Caco-2 (cell line): Measurements from ENCODE around the gene CNTN5. TPM values are rescaled to one million over a fixed set of nuclear protein-coding genes. Genes with fewer than 3 reads are reported as not detected.

Experiments used
- BruUV-seq: library from RNA; stranded (reverse); fragments of 400-500 nt; replicated peaks from 2 replicates; lab custom pipeline; 2021; lab: Mats Ljungman, UMichigan
- CTCF ChIA-PET: fragments of 300-600 bp; sonication (Branson Sonifier 250); formaldehyde crosslinking; loops from one replicate; lab custom pipeline; 2022; ENCODE audit warnings: antibody characterized with exemption; lab: Charles Lee
- POLR2A ChIA-PET: fragments of 300-600 bp; sonication (Branson Sonifier 250); formaldehyde crosslinking; loops from one replicate; lab custom pipeline; 2022; ENCODE audit warnings: antibody characterized with exemption; lab: Charles Lee
- DNase-seq, 2 experiments: peaks; one replicate each; pipeline versions ENCODE4 v3.0.0 to v3.0.0-alpha.2; 2020 to 2022
- H3K27me3 ChIP-seq: replicated peaks from 2 replicates; pipeline ENCODE4 v1.6.0; 2011; ENCODE audit warnings: low read length; ENCODE audit not compliant: control insufficient read depth, insufficient read depth
- H3K36me3 ChIP-seq: 2 replicates; pipeline ENCODE4 v1.5.1; 2011; ENCODE audit warnings: low read length; ENCODE audit not compliant: control insufficient read depth, insufficient read depth
- H3K4me1 ChIP-seq: fragments of 250-450 bp; sonication (Bioruptor Pico); 2 replicates; pipeline ENCODE4 v1.5.1; 2020; ENCODE audit warnings: mild to moderate bottlenecking
- H3K4me3 ChIP-seq: 2 replicates; pipeline ENCODE4 v1.5.1; 2011; ENCODE audit warnings: low read depth, mild to moderate bottlenecking, control low read depth, low read length
- H3K9me3 ChIP-seq: fragments of 250-450 bp; sonication (Bioruptor Pico); 2 replicates; pipeline ENCODE4 v1.5.1; 2020; ENCODE audit warnings: mild to moderate bottlenecking, moderate library complexity
- H3K27ac Mint-ChIP-seq: one replicate; pipeline ENCODE4 v1.8.0; 2022; ENCODE audit warnings: mixed read lengths; ENCODE audit not compliant: unreplicated experiment
- H3K27me3 Mint-ChIP-seq: one replicate; pipeline ENCODE4 v1.8.0; 2022; ENCODE audit warnings: mixed read lengths; ENCODE audit not compliant: insufficient read depth, unreplicated experiment
- H3K36me3 Mint-ChIP-seq: one replicate; pipeline ENCODE4 v1.8.0; 2022; ENCODE audit warnings: mild to moderate bottlenecking, mixed read lengths; ENCODE audit not compliant: insufficient read depth, unreplicated experiment
- H3K4me1 Mint-ChIP-seq: one replicate; pipeline ENCODE4 v1.8.0; 2022; ENCODE audit warnings: low read depth, mixed read lengths; ENCODE audit not compliant: unreplicated experiment
- H3K4me3 Mint-ChIP-seq: one replicate; pipeline ENCODE4 v1.8.0; 2022; ENCODE audit warnings: mild to moderate bottlenecking, moderate library complexity, mixed read lengths; ENCODE audit not compliant: unreplicated experiment
- H3K9me3 Mint-ChIP-seq: one replicate; pipeline ENCODE4 v1.8.0; 2022; ENCODE audit warnings: mixed read lengths; ENCODE audit not compliant: unreplicated experiment
- intact Hi-C: fragments of 100-400 bp; cut with micrococcal nuclease; formaldehyde crosslinking; loops from one replicate; pipeline ENCODE4 v1.10.0; 2022; ENCODE audit not compliant: unreplicated experiment
- total RNA-seq: library from RNA; stranded (reverse); gene quantifications from 2 replicates; pipeline ENCODE4 v1.2.3, GENCODE V29; 2022
- TF ChIP-seq, protein P1 (sequence below), 2 experiments: fragments of 200-600 bp in 1 of 2; IDR thresholded peaks; 1 replicate in 1 of 2; 2 replicates in 1 of 2; pipeline versions ENCODE4 v1.5.1 to v1.8.0; 2011 to 2022; ENCODE audit warnings: antibody characterized with exemption in 1 of 2, control low read depth in 1 of 2, inconsistent platforms in 1 of 2, low read depth in 1 of 2, low read length in 1 of 2, mild to moderate bottlenecking in 1 of 2, moderate library complexity in 1 of 2; ENCODE audit not compliant: insufficient read depth in 1 of 2, severe bottlenecking in 1 of 2, unreplicated experiment in 1 of 2

CNTN5 gene
- total RNA-seq, 1 experiment from 2014 or later, result 1.00 TPM

- H3K36me3 ChIP-seq, result no peaks in the 10 kb centered on the region
- ChIA-PET CTCF (interaction anchor here (0.5 to 1.6 kb wide), 6 partner anchors 60 to 1875 kb away, joined by 3 to 11 read pairs (median 4); no protein-coding TSS in a partner anchor), POLR2A (no interaction called here)
- H3K4me1 ChIP-seq, result no peaks in the 10 kb centered on the region
- no peaks in the 10 kb centered on the region for H3K27me3 ChIP-seq
- TF ChIP-seq, protein P1, sequence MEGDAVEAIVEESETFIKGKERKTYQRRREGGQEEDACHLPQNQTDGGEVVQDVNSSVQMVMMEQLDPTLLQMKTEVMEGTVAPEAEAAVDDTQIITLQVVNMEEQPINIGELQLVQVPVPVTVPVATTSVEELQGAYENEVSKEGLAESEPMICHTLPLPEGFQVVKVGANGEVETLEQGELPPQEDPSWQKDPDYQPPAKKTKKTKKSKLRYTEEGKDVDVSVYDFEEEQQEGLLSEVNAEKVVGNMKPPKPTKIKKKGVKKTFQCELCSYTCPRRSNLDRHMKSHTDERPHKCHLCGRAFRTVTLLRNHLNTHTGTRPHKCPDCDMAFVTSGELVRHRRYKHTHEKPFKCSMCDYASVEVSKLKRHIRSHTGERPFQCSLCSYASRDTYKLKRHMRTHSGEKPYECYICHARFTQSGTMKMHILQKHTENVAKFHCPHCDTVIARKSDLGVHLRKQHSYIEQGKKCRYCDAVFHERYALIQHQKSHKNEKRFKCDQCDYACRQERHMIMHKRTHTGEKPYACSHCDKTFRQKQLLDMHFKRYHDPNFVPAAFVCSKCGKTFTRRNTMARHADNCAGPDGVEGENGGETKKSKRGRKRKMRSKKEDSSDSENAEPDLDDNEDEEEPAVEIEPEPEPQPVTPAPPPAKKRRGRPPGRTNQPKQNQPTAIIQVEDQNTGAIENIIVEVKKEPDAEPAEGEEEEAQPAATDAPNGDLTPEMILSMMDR (IDR thresholded peaks at IDR 0.05; ENCODE audit: insufficient read depth in 1 of 2, low read depth in 1 of 2, low read length in 1 of 2, severe bottlenecking in 1 of 2, unreplicated experiment in 1 of 2), result peak; percentile 92 to 93
- Mint-ChIP-seq H3K27me3 (peaks cover 11% of the 10 kb centered on the region), H3K4me1 (no peaks in the 10 kb centered on the region), H3K4me3 (no peak overlapping the region), H3K36me3 (no peaks in the 10 kb centered on the region), H3K27ac (no peak overlapping the region), H3K9me3 (no peaks in the 10 kb centered on the region)
- peak in 1 of 2 experiments; percentile 55 for DNase-seq
- H3K4me3 ChIP-seq, result no peak overlapping the region
- BruUV-seq, result no TSS peak
- intact Hi-C loops, result loop anchor here (1.0 to 10.0 kb wide), 5 partner anchors 561 to 1751 kb away; no protein-coding TSS in a partner anchor
- H3K9me3 ChIP-seq, result no peaks in the 10 kb centered on the region
Observed at GRCh38 chr11:99015634-99016454, 4.9 kb upstream of the CNTN5 start.

- Histone ChIP-seq H3K36me3 (no peaks in the 10 kb centered on the region), H3K27me3 (no peaks in the 10 kb centered on the region), H3K9me3 (no peaks in the 10 kb centered on the region; the same call in 1 of the 2 replicates), H3K4me1 (no peaks in the 10 kb centered on the region), H3K4me3 (no peak overlapping the region)
- Mint-ChIP-seq H3K36me3 (no peaks in the 10 kb centered on the region), H3K27ac (no peak overlapping the region), H3K4me3 (no peak overlapping the region), H3K4me1 (no peaks in the 10 kb centered on the region), H3K9me3 (no peaks in the 10 kb centered on the region), H3K27me3 (peaks cover 19% of the 10 kb centered on the region)
- BruUV-seq, result no TSS peak
- intact Hi-C loops, result loop anchor here (10.0 kb wide), 2 partner anchors 665 to 1755 kb away; no protein-coding TSS in a partner anchor
- CTCF ChIA-PET, result no interaction called here
- no peak for DNase-seq
- POLR2A ChIA-PET, result no interaction called here
- TF ChIP-seq, protein P1 (IDR thresholded peaks at IDR 0.05; ENCODE audit: insufficient read depth in 1 of 2, low read depth in 1 of 2, low read length in 1 of 2, severe bottlenecking in 1 of 2, unreplicated experiment in 1 of 2), result no peak
Observed at GRCh38 chr11:99019696-99020095, 1.1 kb upstream of the CNTN5 start.

DNA sequence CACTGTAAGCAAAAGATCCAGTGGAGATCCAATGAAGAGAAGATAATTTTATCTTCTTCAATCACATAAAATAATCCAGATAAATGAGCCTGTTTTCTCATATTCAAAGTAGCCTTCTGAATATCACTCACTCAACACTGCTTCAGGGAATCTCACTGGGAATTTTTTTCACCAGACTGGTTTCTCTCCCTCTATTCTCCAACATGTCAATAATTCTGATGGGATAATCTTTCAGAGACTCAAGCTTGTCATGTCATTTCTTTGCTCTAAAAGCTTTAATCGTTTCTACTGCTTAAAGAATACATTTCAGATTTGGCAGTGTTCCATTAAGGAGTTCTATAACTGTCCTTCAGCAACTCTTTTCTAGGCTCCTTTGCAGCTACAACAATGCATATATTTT, 16.3 kb downstream of the CNTN5 start:
- Histone ChIP-seq H3K4me3 (no peak overlapping the region), H3K4me1 (no peaks in the 10 kb centered on the region), H3K36me3 (no peaks in the 10 kb centered on the region), H3K9me3 (no peaks in the 10 kb centered on the region), H3K27me3 (no peaks in the 10 kb centered on the region)
- TF ChIP-seq, protein P1 (IDR thresholded peaks at IDR 0.05; ENCODE audit: insufficient read depth in 1 of 2, low read depth in 1 of 2, low read length in 1 of 2, severe bottlenecking in 1 of 2, unreplicated experiment in 1 of 2), result no peak
- DNase-seq, result no peak
- Mint-ChIP-seq H3K9me3 (no peaks in the 10 kb centered on the region), H3K36me3 (no peaks in the 10 kb centered on the region), H3K27ac (no peak overlapping the region), H3K4me3 (no peak overlapping the region), H3K4me1 (no peaks in the 10 kb centered on the region), H3K27me3 (no peaks in the 10 kb centered on the region)
- CTCF ChIA-PET, result no interaction called here
- intact Hi-C loops, result no loop called here
- POLR2A ChIA-PET, result no interaction called here
- no TSS peak for BruUV-seq
